Measurements from ENCODE around the gene MPPED1. TPM values are rescaled to one million over a fixed set of nuclear protein-coding genes. Genes with fewer than 3 reads are reported as not detected.

The MPPED1 gene
- total RNA-seq, 2 donors from 2014 or later: not detected

DNA sequence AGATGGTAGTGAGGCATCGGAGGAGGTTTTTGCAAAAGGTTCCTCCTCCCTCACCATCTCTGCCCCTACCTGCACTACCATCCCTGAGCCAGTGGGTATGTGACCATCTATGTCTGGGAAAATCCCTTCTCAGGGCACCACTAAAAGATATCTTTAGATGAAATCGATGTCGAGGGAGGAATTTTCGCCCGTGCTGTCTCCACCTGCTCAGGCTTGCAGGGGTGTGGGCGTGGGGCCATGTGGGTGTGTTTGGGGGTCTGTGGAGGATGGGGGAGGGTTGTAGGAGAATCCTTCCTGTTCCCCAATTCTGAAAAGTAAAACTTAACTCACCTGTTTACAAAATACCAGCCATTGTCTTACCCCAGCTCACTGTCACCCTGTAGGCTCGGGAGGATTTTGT lies 12.4 kb downstream of the MPPED1 start:
- Mint-ChIP-seq H3K27me3 (peaks cover 0 to 4% of the 10 kb centered on the region in 2 donors), H3K9me3 (no peaks in the 10 kb centered on the region), H3K27ac (no peak overlapping the region), H3K4me3 (no peak overlapping the region), H3K4me1 (ENCODE audit: low read depth in 2 of 2) (no peaks in the 10 kb centered on the region), H3K36me3 (no peaks in the 10 kb centered on the region)
- DNase-seq (ENCODE audit: low spot score) (no peak), ATAC-seq (no peak)

GRCh38 chr22:43424666-43425630 lies 13.1 kb downstream of the MPPED1 start:
- H3K4me1 Mint-ChIP-seq (ENCODE audit: low read depth in 2 of 2): no peaks in the 10 kb centered on the region
- ATAC-seq: no peak
- no peak overlapping the region for H3K4me3 Mint-ChIP-seq
- no peaks in the 10 kb centered on the region for H3K36me3 Mint-ChIP-seq
- no peak overlapping the region for H3K27ac Mint-ChIP-seq
- peaks cover 7 to 9% of the 10 kb centered on the region in 2 donors for H3K27me3 Mint-ChIP-seq
- H3K9me3 Mint-ChIP-seq: no peaks in the 10 kb centered on the region
- DNase-seq (ENCODE audit: low spot score): no peak

- no peak overlapping the region for H3K4me3 Mint-ChIP-seq
- peaks cover 11 to 17% of the 10 kb centered on the region in 2 donors for H3K27me3 Mint-ChIP-seq
- ATAC-seq (no peak), DNase-seq (ENCODE audit: low spot score) (no peak)
- H3K9me3 Mint-ChIP-seq: no peaks in the 10 kb centered on the region
- no peaks in the 10 kb centered on the region for H3K36me3 Mint-ChIP-seq
- no peak overlapping the region for H3K27ac Mint-ChIP-seq
- H3K4me1 Mint-ChIP-seq (ENCODE audit: low read depth in 2 of 2): no peaks in the 10 kb centered on the region
Observed at GRCh38 chr22:43425976-43426785, 14.4 kb downstream of the MPPED1 start.

DNA sequence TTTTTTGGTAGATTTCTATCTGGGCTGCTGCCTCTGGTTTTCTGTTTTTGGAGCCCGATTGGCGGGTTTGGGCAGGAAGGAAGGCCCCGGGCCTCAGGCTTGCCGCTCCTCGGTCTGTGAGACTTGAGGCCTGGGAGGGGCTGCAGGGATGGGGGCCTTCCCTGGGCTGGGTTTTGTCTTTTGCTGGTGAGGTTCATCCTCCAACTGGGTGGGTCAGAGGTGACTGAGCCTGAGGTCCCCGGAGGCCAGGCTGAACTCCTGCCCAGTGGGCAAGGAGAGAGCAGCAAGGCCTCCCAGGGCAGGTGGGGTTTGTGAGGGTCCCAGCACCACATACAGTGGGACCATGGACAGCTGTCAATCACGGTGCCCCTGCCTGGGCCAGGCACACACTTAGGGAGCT lies 15.0 kb downstream of the MPPED1 start:
- Mint-ChIP-seq H3K4me3 (no peak overlapping the region), H3K27ac (no peak overlapping the region), H3K36me3 (no peaks in the 10 kb centered on the region), H3K4me1 (ENCODE audit: low read depth in 2 of 2) (no peaks in the 10 kb centered on the region), H3K9me3 (no peaks in the 10 kb centered on the region), H3K27me3 (peaks cover 18 to 22% of the 10 kb centered on the region in 2 donors)
- ATAC-seq (no peak), DNase-seq (ENCODE audit: low spot score) (no peak)

DNA sequence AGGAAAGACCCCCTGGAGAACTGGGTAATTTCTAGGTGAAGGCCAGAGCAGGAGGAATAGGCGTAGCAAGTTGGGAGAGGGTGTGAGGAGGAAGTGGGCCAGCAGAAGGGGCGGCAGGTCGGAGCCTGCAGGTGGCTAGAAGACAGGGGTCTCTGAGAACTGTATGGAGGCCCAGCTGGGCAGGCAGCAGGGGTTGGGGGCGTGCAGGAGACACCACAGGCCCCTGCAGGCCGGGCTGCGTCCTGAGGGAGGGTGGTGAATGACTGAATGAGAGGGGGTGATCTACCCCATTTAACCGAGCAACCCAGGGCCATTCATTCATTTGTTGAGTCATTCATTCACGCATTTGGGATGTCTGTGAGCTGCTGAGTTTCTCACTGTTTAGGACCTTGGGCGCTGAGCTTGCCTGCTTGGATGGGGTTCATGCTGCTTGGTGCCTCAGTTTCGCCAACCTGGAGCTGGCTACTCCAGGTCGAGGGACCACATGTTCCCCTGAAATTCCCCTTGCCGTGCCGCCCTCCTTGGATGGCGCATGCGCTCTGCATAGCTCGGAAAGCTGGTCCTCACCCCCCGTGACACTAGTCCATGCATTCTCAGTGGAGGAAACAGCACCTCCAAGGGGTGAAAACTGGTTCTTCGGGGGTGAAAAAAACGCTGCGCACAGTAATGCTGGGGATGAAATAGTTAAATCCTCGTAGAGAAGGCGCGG lies 15.6 kb downstream of the MPPED1 start:
- no peaks in the 10 kb centered on the region for H3K9me3 Mint-ChIP-seq
- no peak overlapping the region for H3K27ac Mint-ChIP-seq
- no peak for DNase-seq (ENCODE audit: low spot score)
- no peaks in the 10 kb centered on the region for H3K4me1 Mint-ChIP-seq (ENCODE audit: low read depth in 2 of 2)
- H3K27me3 Mint-ChIP-seq: peaks cover 21 to 25% of the 10 kb centered on the region in 2 donors
- no peak for ATAC-seq
- no peaks in the 10 kb centered on the region for H3K36me3 Mint-ChIP-seq
- H3K4me3 Mint-ChIP-seq: no peak overlapping the region

- Mint-ChIP-seq H3K9me3 (no peaks in the 10 kb centered on the region), H3K36me3 (no peaks in the 10 kb centered on the region), H3K4me3 (no peak overlapping the region), H3K27ac (no peak overlapping the region), H3K27me3 (peaks cover 21 to 25% of the 10 kb centered on the region in 2 donors), H3K4me1 (ENCODE audit: low read depth in 2 of 2) (no peaks in the 10 kb centered on the region)
- ATAC-seq (no peak), DNase-seq (ENCODE audit: low spot score) (no peak)
Observed at GRCh38 chr22:43428005-43428485, 16.2 kb downstream of the MPPED1 start.

GRCh38 chr22:43428521-43428920 lies 16.7 kb downstream of the MPPED1 start:
- no peaks in the 10 kb centered on the region for H3K9me3 Mint-ChIP-seq
- DNase-seq (ENCODE audit: low spot score) (no peak), ATAC-seq (no peak)
- no peak overlapping the region for H3K4me3 Mint-ChIP-seq
- H3K27ac Mint-ChIP-seq: no peak overlapping the region
- H3K36me3 Mint-ChIP-seq: no peaks in the 10 kb centered on the region
- no peaks in the 10 kb centered on the region for H3K4me1 Mint-ChIP-seq (ENCODE audit: low read depth in 2 of 2)
- peaks cover 21 to 25% of the 10 kb centered on the region in 2 donors for H3K27me3 Mint-ChIP-seq

DNA sequence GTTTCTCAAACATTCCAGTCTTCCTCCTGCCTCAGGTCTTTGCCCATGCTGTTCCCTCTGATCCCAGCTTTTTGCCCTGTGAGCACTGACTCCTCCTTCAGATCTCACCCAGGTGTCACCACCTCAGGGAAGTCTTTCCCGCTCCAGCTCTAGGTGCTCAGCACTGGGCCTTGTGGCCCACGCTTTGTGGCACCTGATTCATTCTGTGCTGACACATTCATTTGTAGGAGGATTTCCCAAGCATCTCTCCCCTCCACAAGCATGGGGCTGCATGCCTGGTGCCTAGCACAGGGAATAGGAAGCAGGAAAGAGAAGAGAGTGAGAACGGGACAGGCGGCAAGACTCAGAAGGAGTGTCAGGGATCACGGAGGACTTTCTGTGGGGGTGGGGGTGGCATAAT lies 17.6 kb downstream of the MPPED1 start:
- Mint-ChIP-seq H3K36me3 (no peaks in the 10 kb centered on the region), H3K27me3 (peaks cover 21 to 25% of the 10 kb centered on the region in 2 donors), H3K4me3 (no peak overlapping the region), H3K9me3 (no peaks in the 10 kb centered on the region), H3K4me1 (ENCODE audit: low read depth in 2 of 2) (no peaks in the 10 kb centered on the region), H3K27ac (no peak overlapping the region)
- DNase-seq (ENCODE audit: low spot score): no peak
- no peak for ATAC-seq

DNA sequence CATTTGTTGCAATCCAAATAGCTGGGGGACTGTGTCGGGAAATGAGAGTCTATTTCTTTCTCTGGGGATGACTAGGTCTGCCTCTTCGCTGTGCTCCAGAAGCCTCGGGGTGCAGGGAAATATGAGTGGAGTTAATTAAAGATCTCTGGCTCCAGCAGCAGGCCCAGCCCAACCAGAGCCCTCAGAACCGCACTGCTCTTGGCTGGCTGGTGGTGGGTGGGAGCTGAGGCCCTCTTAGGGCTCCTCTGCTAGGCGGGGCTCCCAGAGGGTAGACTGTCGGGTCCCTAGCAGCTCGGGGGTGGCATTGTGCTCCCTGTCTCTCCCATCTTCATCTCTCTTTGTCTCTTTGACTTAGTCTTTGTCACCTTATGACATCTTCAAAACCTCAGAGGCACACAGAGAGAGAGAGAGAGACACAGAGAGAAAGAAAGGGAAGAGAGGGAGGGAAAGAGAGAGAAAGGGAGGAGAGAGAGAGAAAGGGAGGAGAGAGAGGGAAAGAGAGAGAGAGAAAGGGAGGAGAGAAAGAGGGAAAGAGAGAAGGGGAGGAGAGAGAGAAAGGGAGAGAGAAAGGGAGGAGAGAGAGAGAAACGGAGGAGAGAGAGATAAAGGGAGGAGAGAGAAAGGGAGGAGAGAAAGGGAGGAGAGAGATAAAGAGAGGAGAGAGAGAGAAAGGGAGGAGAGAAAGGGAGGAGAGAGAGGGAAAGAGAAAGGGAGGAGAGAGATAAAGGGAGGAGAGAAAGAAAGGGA lies 20.2 kb downstream of the MPPED1 start:
- Mint-ChIP-seq H3K4me1 (ENCODE audit: low read depth in 2 of 2) (no peaks in the 10 kb centered on the region), H3K27ac (no peak overlapping the region), H3K27me3 (peaks cover 21 to 27% of the 10 kb centered on the region in 2 donors), H3K36me3 (no peaks in the 10 kb centered on the region), H3K4me3 (no peak overlapping the region), H3K9me3 (no peaks in the 10 kb centered on the region)
- ATAC-seq (no peak), DNase-seq (ENCODE audit: low spot score) (no peak)

- H3K4me1 Mint-ChIP-seq (ENCODE audit: low read depth in 2 of 2): no peaks in the 10 kb centered on the region
- ATAC-seq (no peak), DNase-seq (ENCODE audit: low spot score) (no peak)
- no peaks in the 10 kb centered on the region for H3K36me3 Mint-ChIP-seq
- no peaks in the 10 kb centered on the region for H3K9me3 Mint-ChIP-seq
- no peak overlapping the region for H3K27ac Mint-ChIP-seq
- H3K4me3 Mint-ChIP-seq: no peak overlapping the region
- H3K27me3 Mint-ChIP-seq: peaks cover 21 to 26% of the 10 kb centered on the region in 2 donors
Observed at GRCh38 chr22:43432883-43433415, 21.1 kb downstream of the MPPED1 start.

- Mint-ChIP-seq H3K27ac (no peak overlapping the region), H3K27me3 (peaks cover 21 to 26% of the 10 kb centered on the region in 2 donors), H3K9me3 (no peaks in the 10 kb centered on the region), H3K4me3 (no peak overlapping the region), H3K36me3 (no peaks in the 10 kb centered on the region), H3K4me1 (ENCODE audit: low read depth in 2 of 2) (no peaks in the 10 kb centered on the region)
- no peak for ATAC-seq
- no peak for DNase-seq (ENCODE audit: low spot score)
Observed at GRCh38 chr22:43433451-43434274, 21.8 kb downstream of the MPPED1 start.

DNA sequence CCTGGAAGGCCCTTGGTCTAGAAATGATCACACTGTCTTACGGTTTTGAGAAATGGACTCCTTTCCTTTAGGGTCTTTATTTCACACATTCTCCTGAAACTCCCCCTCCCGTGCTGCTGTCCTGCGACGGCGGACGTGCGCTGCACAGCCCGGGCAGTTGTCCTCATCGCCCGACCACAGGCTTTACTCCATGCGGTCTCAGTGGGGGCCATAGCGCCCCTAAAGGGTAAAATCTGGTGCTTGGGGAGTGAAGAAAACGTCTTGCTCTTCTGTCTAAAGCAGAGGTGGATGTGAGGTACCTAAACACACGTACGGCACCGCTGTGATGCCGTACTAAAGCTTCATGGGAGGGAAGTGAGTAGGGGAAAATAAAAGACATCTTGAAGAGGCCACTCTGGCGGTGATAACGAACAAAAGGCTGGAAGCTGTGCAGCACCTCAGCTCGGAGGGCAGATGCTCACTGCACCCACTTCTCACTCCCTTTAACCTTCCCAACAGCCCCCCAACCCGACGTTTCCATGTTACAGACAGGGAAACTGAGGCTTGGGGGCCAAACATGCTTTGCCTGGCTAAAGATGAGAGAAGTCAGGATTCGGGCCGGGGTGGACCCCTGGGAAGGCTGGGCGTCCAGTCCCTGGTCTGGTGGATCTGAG lies 22.6 kb downstream of the MPPED1 start:
- ATAC-seq (no peak), DNase-seq (ENCODE audit: low spot score) (no peak)

More for the DNA sequence above, 22.6 kb downstream of the MPPED1 start:
- Mint-ChIP-seq H3K4me1 (ENCODE audit: low read depth in 2 of 2) (no peaks in the 10 kb centered on the region), H3K4me3 (no peak overlapping the region), H3K27me3 (peaks cover 20 to 25% of the 10 kb centered on the region in 2 donors), H3K36me3 (no peaks in the 10 kb centered on the region), H3K9me3 (no peaks in the 10 kb centered on the region), H3K27ac (no peak overlapping the region)

Data from natural killer cell treated with Interleukin-12 subunit alpha and Interleukin-12 subunit beta and Interleukin-15 and Interleukin-18, amount 100 ng/mL, for 72 hours (primary cell).